WTC11 (cell line): ENCODE measurements around the gene ITPR2. TPM values are rescaled to one million over a fixed set of nuclear protein-coding genes. Genes with fewer than 3 reads are reported as not detected.

Experiments used
- EMX1 ChIP-seq: fragments of 250-450 bp; sonication (Bioruptor Pico); IDR thresholded peaks from 2 replicates; pipeline ENCODE4 v1.8.0; 2021; ENCODE audit warnings: mild to moderate bottlenecking
- FOXK1 ChIP-seq: sonication (generic); formaldehyde crosslinking; IDR thresholded peaks from 2 replicates; pipeline ENCODE4 v1.8.0; 2022; ENCODE audit warnings: mild to moderate bottlenecking, moderate library complexity, missing genetic modification reagents
- HMGA2 ChIP-seq: fragments of 250-450 bp; sonication (Bioruptor Pico); IDR thresholded peaks from 2 replicates; pipeline ENCODE4 v1.4.0; 2021; ENCODE audit warnings: mild to moderate bottlenecking, moderate library complexity
- NFE2L1 ChIP-seq: sonication (generic); formaldehyde crosslinking; IDR thresholded peaks from 2 replicates; pipeline ENCODE4 v1.8.1; 2023; ENCODE audit warnings: missing genetic modification reagents
- SMAD4 ChIP-seq: sonication (generic); formaldehyde crosslinking; IDR thresholded peaks from 2 replicates; pipeline ENCODE4 v1.8.0; 2022; ENCODE audit warnings: mild to moderate bottlenecking, missing genetic modification reagents
- SOX15 ChIP-seq: fragments of 250-450 bp; sonication (Bioruptor Pico); IDR thresholded peaks from 2 replicates; pipeline ENCODE4 v1.9.0; 2021; ENCODE audit warnings: mild to moderate bottlenecking
- ZNF219 ChIP-seq: sonication (generic); formaldehyde crosslinking; IDR thresholded peaks from 2 replicates; pipeline ENCODE4 v1.8.0; 2023; ENCODE audit warnings: missing genetic modification reagents, mild to moderate bottlenecking, borderline replicate concordance
- total RNA-seq: library from RNA; stranded (reverse); gene quantifications from 3 replicates; pipeline ENCODE4 v1.2.3, GENCODE V29; 2021
- TF ChIP-seq, protein P1 (sequence below): fragments of 250-450 bp; sonication (Bioruptor Pico); IDR thresholded peaks from 2 replicates; pipeline ENCODE4 v1.9.0; 2021; ENCODE audit warnings: mild to moderate bottlenecking, borderline replicate concordance
- TF ChIP-seq, protein P2 (sequence below): fragments of 250-450 bp; sonication (Bioruptor Pico); conservative IDR thresholded peaks from 2 replicates; pipeline ENCODE4 v1.9.0; 2021; ENCODE audit warnings: mild to moderate bottlenecking
- TF ChIP-seq, protein P3 (sequence below): sonication (generic); formaldehyde crosslinking; IDR thresholded peaks from 2 replicates; pipeline ENCODE4 v1.8.0; 2023; ENCODE audit warnings: missing genetic modification reagents, mild to moderate bottlenecking, borderline replicate concordance
- TF ChIP-seq, protein P4 (sequence below): sonication (generic); formaldehyde crosslinking; IDR thresholded peaks from 2 replicates; pipeline ENCODE4 v1.8.0; 2022; ENCODE audit warnings: mild to moderate bottlenecking, missing genetic modification reagents
- TF ChIP-seq, protein P5 (sequence below): sonication (generic); formaldehyde crosslinking; conservative IDR thresholded peaks from 2 replicates; pipeline ENCODE4 v1.8.1; 2023; ENCODE audit warnings: mild to moderate bottlenecking, low read depth, missing genetic modification reagents, moderate library complexity

Gene ITPR2
- total RNA-seq, 1 experiment from 2014 or later: 50.7 TPM

DNA sequence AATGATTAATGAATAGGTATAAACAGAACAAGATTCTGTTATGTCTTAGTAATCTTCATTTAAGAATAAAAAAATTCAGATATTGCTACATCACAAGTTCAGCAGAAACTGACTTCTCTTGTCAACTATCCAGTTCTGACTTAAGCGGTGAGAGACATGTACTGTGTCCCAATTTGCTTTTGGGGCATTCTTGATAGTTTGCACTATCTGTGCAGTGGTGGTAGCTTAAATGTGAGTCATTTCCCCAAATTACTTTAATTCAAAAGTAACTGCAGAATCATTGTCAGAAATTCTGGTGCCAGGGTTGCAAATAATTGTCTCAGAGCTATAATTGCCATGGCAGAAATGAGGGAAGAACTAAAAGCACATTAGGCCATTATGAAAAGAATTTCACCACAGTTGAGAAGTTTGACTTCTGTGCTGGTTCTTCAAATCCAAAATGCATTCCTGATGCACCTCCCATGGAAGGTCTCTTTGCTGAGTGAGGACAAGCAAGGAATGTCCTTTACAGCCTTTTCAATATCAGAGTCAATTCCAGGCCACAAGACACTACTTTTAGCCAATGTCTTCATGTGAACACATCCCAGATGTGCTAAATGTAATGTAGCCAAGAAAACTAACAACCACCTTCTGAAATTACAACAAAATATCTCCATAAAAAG is 332.9 kb downstream of the ITPR2 start (continued):
- TF ChIP-seq, protein P1, sequence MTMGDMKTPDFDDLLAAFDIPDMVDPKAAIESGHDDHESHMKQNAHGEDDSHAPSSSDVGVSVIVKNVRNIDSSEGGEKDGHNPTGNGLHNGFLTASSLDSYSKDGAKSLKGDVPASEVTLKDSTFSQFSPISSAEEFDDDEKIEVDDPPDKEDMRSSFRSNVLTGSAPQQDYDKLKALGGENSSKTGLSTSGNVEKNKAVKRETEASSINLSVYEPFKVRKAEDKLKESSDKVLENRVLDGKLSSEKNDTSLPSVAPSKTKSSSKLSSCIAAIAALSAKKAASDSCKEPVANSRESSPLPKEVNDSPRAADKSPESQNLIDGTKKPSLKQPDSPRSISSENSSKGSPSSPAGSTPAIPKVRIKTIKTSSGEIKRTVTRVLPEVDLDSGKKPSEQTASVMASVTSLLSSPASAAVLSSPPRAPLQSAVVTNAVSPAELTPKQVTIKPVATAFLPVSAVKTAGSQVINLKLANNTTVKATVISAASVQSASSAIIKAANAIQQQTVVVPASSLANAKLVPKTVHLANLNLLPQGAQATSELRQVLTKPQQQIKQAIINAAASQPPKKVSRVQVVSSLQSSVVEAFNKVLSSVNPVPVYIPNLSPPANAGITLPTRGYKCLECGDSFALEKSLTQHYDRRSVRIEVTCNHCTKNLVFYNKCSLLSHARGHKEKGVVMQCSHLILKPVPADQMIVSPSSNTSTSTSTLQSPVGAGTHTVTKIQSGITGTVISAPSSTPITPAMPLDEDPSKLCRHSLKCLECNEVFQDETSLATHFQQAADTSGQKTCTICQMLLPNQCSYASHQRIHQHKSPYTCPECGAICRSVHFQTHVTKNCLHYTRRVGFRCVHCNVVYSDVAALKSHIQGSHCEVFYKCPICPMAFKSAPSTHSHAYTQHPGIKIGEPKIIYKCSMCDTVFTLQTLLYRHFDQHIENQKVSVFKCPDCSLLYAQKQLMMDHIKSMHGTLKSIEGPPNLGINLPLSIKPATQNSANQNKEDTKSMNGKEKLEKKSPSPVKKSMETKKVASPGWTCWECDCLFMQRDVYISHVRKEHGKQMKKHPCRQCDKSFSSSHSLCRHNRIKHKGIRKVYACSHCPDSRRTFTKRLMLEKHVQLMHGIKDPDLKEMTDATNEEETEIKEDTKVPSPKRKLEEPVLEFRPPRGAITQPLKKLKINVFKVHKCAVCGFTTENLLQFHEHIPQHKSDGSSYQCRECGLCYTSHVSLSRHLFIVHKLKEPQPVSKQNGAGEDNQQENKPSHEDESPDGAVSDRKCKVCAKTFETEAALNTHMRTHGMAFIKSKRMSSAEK (CRISPR knock-in tag): no peak
- TF ChIP-seq, protein P2, sequence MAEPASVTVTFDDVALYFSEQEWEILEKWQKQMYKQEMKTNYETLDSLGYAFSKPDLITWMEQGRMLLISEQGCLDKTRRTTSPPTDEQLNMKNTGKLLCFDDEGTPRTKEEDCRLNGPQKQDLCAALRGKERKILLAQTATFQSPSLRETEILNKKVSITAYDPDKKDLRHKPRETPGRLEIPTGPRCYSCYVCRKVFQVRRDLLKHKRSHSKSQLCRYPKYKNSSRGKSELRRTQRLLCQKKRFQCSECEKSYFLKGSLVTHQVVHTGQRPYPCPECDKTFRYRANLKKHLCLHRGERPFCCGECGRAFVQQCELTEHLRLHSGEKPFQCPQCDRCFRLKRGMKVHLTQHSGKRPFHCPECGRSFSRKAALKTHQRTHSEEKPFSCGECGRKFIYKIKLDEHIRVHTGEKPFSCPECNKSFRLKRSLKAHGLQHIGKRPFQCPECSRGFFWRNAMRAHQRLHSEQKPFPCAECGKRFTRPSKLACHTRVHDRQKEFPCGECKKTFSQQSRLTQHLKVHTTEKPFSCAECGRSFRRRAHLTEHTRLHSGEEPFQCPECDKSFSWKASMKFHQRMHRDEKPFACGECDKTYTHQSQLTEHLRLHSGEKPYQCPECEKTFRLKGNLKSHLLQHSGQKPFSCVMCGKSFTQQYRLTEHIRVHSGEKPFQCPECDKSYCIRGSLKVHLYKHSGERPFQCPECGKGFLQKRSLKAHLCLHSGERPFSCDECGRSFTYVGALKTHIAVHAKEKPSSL (CRISPR knock-in tag): no peak
- TF ChIP-seq, protein P3, sequence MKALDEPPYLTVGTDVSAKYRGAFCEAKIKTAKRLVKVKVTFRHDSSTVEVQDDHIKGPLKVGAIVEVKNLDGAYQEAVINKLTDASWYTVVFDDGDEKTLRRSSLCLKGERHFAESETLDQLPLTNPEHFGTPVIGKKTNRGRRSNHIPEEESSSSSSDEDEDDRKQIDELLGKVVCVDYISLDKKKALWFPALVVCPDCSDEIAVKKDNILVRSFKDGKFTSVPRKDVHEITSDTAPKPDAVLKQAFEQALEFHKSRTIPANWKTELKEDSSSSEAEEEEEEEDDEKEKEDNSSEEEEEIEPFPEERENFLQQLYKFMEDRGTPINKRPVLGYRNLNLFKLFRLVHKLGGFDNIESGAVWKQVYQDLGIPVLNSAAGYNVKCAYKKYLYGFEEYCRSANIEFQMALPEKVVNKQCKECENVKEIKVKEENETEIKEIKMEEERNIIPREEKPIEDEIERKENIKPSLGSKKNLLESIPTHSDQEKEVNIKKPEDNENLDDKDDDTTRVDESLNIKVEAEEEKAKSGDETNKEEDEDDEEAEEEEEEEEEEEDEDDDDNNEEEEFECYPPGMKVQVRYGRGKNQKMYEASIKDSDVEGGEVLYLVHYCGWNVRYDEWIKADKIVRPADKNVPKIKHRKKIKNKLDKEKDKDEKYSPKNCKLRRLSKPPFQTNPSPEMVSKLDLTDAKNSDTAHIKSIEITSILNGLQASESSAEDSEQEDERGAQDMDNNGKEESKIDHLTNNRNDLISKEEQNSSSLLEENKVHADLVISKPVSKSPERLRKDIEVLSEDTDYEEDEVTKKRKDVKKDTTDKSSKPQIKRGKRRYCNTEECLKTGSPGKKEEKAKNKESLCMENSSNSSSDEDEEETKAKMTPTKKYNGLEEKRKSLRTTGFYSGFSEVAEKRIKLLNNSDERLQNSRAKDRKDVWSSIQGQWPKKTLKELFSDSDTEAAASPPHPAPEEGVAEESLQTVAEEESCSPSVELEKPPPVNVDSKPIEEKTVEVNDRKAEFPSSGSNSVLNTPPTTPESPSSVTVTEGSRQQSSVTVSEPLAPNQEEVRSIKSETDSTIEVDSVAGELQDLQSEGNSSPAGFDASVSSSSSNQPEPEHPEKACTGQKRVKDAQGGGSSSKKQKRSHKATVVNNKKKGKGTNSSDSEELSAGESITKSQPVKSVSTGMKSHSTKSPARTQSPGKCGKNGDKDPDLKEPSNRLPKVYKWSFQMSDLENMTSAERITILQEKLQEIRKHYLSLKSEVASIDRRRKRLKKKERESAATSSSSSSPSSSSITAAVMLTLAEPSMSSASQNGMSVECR (CRISPR knock-in tag): no peak
- TF ChIP-seq HMGA2 (no peak), FOXK1 (no peak), SOX15 (CRISPR knock-in tag) (no peak), SMAD4 (no peak), EMX1 (CRISPR knock-in tag) (no peak), NFE2L1 (CRISPR knock-in tag) (no peak), ZNF219 (CRISPR knock-in tag) (no peak)
- TF ChIP-seq, protein P4, sequence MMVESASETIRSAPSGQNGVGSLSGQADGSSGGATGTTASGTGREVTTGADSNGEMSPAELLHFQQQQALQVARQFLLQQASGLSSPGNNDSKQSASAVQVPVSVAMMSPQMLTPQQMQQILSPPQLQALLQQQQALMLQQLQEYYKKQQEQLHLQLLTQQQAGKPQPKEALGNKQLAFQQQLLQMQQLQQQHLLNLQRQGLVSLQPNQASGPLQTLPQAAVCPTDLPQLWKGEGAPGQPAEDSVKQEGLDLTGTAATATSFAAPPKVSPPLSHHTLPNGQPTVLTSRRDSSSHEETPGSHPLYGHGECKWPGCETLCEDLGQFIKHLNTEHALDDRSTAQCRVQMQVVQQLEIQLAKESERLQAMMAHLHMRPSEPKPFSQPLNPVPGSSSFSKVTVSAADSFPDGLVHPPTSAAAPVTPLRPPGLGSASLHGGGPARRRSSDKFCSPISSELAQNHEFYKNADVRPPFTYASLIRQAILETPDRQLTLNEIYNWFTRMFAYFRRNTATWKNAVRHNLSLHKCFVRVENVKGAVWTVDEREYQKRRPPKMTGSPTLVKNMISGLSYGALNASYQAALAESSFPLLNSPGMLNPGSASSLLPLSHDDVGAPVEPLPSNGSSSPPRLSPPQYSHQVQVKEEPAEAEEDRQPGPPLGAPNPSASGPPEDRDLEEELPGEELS (CRISPR knock-in tag): no peak
- TF ChIP-seq, protein P5, sequence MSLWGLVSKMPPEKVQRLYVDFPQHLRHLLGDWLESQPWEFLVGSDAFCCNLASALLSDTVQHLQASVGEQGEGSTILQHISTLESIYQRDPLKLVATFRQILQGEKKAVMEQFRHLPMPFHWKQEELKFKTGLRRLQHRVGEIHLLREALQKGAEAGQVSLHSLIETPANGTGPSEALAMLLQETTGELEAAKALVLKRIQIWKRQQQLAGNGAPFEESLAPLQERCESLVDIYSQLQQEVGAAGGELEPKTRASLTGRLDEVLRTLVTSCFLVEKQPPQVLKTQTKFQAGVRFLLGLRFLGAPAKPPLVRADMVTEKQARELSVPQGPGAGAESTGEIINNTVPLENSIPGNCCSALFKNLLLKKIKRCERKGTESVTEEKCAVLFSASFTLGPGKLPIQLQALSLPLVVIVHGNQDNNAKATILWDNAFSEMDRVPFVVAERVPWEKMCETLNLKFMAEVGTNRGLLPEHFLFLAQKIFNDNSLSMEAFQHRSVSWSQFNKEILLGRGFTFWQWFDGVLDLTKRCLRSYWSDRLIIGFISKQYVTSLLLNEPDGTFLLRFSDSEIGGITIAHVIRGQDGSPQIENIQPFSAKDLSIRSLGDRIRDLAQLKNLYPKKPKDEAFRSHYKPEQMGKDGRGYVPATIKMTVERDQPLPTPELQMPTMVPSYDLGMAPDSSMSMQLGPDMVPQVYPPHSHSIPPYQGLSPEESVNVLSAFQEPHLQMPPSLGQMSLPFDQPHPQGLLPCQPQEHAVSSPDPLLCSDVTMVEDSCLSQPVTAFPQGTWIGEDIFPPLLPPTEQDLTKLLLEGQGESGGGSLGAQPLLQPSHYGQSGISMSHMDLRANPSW (CRISPR knock-in tag): no peak
